ENCODE results near the gene MPHOSPH6.

Gene MPHOSPH6

GRCh38 chr16:82136956-82137821, 32.8 kb downstream of the MPHOSPH6 start:
- ATAC-seq = no peak
- TF ChIP-seq ISL1 (CRISPR knock-in tag; IDR thresholded peaks at IDR 0.05) = no peak
- TF ChIP-seq, protein P1, sequence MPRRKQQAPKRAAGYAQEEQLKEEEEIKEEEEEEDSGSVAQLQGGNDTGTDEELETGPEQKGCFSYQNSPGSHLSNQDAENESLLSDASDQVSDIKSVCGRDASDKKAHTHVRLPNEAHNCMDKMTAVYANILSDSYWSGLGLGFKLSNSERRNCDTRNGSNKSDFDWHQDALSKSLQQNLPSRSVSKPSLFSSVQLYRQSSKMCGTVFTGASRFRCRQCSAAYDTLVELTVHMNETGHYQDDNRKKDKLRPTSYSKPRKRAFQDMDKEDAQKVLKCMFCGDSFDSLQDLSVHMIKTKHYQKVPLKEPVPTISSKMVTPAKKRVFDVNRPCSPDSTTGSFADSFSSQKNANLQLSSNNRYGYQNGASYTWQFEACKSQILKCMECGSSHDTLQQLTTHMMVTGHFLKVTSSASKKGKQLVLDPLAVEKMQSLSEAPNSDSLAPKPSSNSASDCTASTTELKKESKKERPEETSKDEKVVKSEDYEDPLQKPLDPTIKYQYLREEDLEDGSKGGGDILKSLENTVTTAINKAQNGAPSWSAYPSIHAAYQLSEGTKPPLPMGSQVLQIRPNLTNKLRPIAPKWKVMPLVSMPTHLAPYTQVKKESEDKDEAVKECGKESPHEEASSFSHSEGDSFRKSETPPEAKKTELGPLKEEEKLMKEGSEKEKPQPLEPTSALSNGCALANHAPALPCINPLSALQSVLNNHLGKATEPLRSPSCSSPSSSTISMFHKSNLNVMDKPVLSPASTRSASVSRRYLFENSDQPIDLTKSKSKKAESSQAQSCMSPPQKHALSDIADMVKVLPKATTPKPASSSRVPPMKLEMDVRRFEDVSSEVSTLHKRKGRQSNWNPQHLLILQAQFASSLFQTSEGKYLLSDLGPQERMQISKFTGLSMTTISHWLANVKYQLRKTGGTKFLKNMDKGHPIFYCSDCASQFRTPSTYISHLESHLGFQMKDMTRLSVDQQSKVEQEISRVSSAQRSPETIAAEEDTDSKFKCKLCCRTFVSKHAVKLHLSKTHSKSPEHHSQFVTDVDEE (CRISPR knock-in tag; IDR thresholded peaks at IDR 0.05) = no peak

DNA sequence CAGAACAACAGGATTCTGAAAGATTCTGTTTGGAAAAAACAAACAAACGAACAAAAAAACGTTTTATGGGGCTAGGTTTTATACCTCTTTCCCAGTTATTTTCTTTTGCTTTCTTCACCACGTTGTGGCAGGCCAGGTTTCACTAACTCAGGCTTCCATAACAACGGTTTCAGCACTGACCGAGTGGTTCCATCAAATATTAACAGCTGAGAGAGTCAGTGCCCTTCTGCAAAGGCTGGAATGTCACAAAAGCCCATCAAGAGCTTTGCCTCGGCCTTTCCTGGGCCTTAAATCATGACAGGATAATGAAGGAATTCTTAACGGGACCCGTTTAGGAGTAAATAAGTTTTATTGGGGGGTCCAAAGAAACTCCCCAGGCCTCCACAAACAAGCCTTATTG, 34.2 kb downstream of the MPHOSPH6 start:
- TF ChIP-seq SNAI2 (CRISPR knock-in tag; IDR thresholded peaks at IDR 0.05) (no peak), ARNTL (CRISPR knock-in tag; IDR thresholded peaks at IDR 0.05; ENCODE audit: borderline replicate concordance, low read depth) (no peak), ZNF70 (CRISPR knock-in tag; IDR thresholded peaks at IDR 0.05) (no peak), ZNF565 (CRISPR knock-in tag; conservative IDR thresholded peaks at IDR 0.05; ENCODE audit: low read depth) (no peak), POU6F1 (CRISPR knock-in tag; IDR thresholded peaks at IDR 0.05; ENCODE audit: borderline replicate concordance, low read depth) (no peak), CSDC2 (CRISPR knock-in tag; IDR thresholded peaks at IDR 0.05) (no peak), GLIS3 (CRISPR knock-in tag; IDR thresholded peaks at IDR 0.05) (no peak), OSR1 (CRISPR knock-in tag; IDR thresholded peaks at IDR 0.05) (no peak)
- no peak for ATAC-seq

DNA sequence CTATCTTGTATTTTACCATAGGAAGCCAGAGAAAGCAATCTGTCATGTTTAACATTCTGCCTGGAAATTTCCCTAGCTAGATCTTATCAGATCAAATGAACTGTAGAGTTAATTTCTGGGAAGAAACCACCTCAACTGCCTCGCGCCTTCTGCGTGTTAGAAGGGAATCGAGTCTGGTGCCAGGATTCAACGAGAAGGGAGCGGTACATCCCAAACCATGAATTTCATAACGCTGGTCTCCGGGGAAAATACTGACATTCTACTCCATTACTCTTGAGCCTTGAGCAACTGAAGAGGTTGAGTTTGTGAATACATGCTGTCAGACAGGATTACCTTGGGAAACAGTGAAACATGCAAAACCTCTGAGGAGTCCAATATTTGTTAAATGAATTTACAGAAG, 35.2 kb downstream of the MPHOSPH6 start:
- ATAC-seq = no peak
- no peak for TF ChIP-seq GLIS3 (CRISPR knock-in tag; IDR thresholded peaks at IDR 0.05)
- no peak for TF ChIP-seq ARNTL (CRISPR knock-in tag; IDR thresholded peaks at IDR 0.05; ENCODE audit: borderline replicate concordance, low read depth)
- TF ChIP-seq, protein P1 (CRISPR knock-in tag; IDR thresholded peaks at IDR 0.05) = no peak
- no peak for TF ChIP-seq ZNF70 (CRISPR knock-in tag; IDR thresholded peaks at IDR 0.05)

- no peak for TF ChIP-seq ZFP30 (CRISPR knock-in tag; IDR thresholded peaks at IDR 0.05)
- no peak for ATAC-seq
These were observed 36.2 kb downstream of the MPHOSPH6 start for GRCh38 chr16:82133798-82134197.

DNA sequence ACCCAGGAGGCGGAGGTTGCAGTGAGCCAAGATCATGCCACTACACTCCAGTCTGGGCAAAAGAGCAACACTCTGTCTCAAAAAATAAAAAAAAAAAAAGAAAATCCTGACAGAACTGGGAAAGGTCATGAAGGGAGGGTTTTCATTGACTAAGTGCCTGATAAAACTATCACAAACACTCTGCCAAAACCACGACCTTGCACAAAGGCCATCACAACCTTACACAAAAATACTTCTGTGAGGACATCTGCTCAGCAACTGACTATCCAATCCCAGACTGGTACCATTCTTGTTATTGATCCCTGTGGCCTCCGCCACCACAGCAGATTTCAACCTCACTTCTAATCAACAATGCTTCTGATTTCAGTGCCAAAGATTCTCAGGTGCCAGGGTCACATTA, 40.1 kb downstream of the MPHOSPH6 start:
- TF ChIP-seq, protein P2, sequence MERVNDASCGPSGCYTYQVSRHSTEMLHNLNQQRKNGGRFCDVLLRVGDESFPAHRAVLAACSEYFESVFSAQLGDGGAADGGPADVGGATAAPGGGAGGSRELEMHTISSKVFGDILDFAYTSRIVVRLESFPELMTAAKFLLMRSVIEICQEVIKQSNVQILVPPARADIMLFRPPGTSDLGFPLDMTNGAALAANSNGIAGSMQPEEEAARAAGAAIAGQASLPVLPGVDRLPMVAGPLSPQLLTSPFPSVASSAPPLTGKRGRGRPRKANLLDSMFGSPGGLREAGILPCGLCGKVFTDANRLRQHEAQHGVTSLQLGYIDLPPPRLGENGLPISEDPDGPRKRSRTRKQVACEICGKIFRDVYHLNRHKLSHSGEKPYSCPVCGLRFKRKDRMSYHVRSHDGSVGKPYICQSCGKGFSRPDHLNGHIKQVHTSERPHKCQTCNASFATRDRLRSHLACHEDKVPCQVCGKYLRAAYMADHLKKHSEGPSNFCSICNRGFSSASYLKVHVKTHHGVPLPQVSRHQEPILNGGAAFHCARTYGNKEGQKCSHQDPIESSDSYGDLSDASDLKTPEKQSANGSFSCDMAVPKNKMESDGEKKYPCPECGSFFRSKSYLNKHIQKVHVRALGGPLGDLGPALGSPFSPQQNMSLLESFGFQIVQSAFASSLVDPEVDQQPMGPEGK (CRISPR knock-in tag; IDR thresholded peaks at IDR 0.05; ENCODE audit: borderline replicate concordance) = no peak
- no peak for TF ChIP-seq ZNF565 (CRISPR knock-in tag; conservative IDR thresholded peaks at IDR 0.05; ENCODE audit: low read depth)
- no peak for TF ChIP-seq ARNTL (CRISPR knock-in tag; IDR thresholded peaks at IDR 0.05; ENCODE audit: borderline replicate concordance, low read depth)
- no peak for TF ChIP-seq OSR1 (CRISPR knock-in tag; IDR thresholded peaks at IDR 0.05)
- TF ChIP-seq PPARA (CRISPR knock-in tag; IDR thresholded peaks at IDR 0.05; ENCODE audit: borderline replicate concordance) = no peak
- no peak for TF ChIP-seq ZNF70 (CRISPR knock-in tag; IDR thresholded peaks at IDR 0.05)
- no peak for ATAC-seq
